Measurements from ENCODE around the gene MBOAT7.

- TF ChIP-seq POLR2AphosphoS5 (IDR thresholded peaks at IDR 0.05; ENCODE audit: low read depth) = no peak
- TF ChIP-seq, protein P1, sequence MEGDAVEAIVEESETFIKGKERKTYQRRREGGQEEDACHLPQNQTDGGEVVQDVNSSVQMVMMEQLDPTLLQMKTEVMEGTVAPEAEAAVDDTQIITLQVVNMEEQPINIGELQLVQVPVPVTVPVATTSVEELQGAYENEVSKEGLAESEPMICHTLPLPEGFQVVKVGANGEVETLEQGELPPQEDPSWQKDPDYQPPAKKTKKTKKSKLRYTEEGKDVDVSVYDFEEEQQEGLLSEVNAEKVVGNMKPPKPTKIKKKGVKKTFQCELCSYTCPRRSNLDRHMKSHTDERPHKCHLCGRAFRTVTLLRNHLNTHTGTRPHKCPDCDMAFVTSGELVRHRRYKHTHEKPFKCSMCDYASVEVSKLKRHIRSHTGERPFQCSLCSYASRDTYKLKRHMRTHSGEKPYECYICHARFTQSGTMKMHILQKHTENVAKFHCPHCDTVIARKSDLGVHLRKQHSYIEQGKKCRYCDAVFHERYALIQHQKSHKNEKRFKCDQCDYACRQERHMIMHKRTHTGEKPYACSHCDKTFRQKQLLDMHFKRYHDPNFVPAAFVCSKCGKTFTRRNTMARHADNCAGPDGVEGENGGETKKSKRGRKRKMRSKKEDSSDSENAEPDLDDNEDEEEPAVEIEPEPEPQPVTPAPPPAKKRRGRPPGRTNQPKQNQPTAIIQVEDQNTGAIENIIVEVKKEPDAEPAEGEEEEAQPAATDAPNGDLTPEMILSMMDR (IDR thresholded peaks at IDR 0.05; ENCODE audit: insufficient read depth, low read length) = no peak
- TF ChIP-seq REST (IDR thresholded peaks at IDR 0.05; ENCODE audit: insufficient replicate concordance, low read depth) = no peak
- TF ChIP-seq GABPA (IDR thresholded peaks at IDR 0.05; ENCODE audit: low read depth) = no peak
- TF ChIP-seq SPI1 (IDR thresholded peaks at IDR 0.05; ENCODE audit: borderline replicate concordance, low read depth) = no peak
These were observed 37.9 kb downstream of the MBOAT7 start for GRCh38 chr19:54151362-54152035.
